Measurements from ENCODE around the gene ANO10.

DNA sequence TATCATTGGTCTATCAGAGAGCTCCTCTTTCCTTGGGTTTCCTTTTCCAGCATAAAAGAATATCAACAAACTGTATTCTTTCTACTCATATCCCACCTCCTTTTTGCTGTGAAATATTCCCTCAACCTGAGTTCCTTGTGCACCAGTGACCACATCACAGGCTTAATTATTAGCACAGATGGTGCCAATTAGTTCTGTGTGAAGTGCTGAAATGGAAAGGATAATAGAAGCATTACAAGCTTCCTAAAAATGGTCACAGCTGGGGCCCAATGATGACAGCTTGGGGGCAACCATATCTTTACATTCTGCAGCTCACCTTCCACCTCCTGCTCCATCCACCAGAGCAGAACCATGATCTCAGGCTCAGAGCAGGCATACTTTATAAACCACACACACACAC is 84.6 kb downstream of the ANO10 start:
- no peak for TF ChIP-seq YY1 (IDR thresholded peaks at IDR 0.05; ENCODE audit: insufficient read depth, insufficient read length)
- no peak for TF ChIP-seq ZNF274 (IDR thresholded peaks at IDR 0.05; ENCODE audit: low read depth, low read length)

Data from NT2/D1 (cell line).